ENCODE measurements around the gene TBK1. TPM values are rescaled to one million over a fixed set of nuclear protein-coding genes. Genes with fewer than 3 reads are reported as not detected.

Gene TBK1
- total and polyA plus RNA-seq, 2 of the 4 experiments (the other 2 are of a cell fraction): 9.9 to 11.6 TPM

GRCh38 chr12:64461634-64462414, 9.9 kb downstream of the TBK1 start:
- no peak overlapping the region; the same call in 1 of the 2 replicates for H2BK120ac ChIP-seq (ENCODE audit: low read depth, low read length)
- H3K23ac ChIP-seq (ENCODE audit: low read depth, low read length): peak overlapping the region; percentile 11; the same call in 1 of the 2 replicates
- in situ Hi-C loops (cut with MboI; ENCODE audit: low sequenced_read_pairs): no loop called here
- H3K79me1 ChIP-seq (ENCODE audit: low read depth in 1 of 2, low read length in 2 of 2): peaks cover 27 to 48% of the 10 kb centered on the region in 2 experiments
- no peak overlapping the region for H2AK9ac ChIP-seq (replicated peaks; ENCODE audit: low read depth, low read length, poor library complexity)
- DNase-seq (peak; percentile 78), ATAC-seq (ENCODE audit: low read depth) (peak; percentile 76)
- H3K36me3 ChIP-seq (ENCODE audit: control insufficient read depth, insufficient read depth, low read length): peaks cover 26% of the 10 kb centered on the region
- no peak overlapping the region for H2BK15ac ChIP-seq (ENCODE audit: low read depth, low read length)
- no peak overlapping the region for H2BK20ac ChIP-seq (ENCODE audit: low read depth, low read length)
- H4K20me1 ChIP-seq (ENCODE audit: insufficient read depth, low read length): peaks cover 15% of the 10 kb centered on the region; the same call in 1 of the 2 replicates
- peak overlapping the region; percentile 70 for H3K14ac ChIP-seq (replicated peaks; ENCODE audit: low read depth, low read length)
- H3K4me3 ChIP-seq (ENCODE audit: insufficient read depth, low read depth, low read length): no peak overlapping the region
- no peak overlapping the region for H3K27ac ChIP-seq (ENCODE audit: insufficient read depth, low read length)
- no peaks in the 10 kb centered on the region for H3K9me3 ChIP-seq (ENCODE audit: control insufficient read depth, insufficient read depth, low read length)
- no peaks in the 10 kb centered on the region for H3K27me3 ChIP-seq (ENCODE audit: control insufficient read depth, insufficient read depth, low read length)
- H2AFZ ChIP-seq (replicated peaks; ENCODE audit: low read length, poor library complexity): no peak overlapping the region
- H2AK5ac ChIP-seq (ENCODE audit: low read depth, low read length): no peak overlapping the region
- no peak overlapping the region for H4K8ac ChIP-seq (ENCODE audit: low read depth in 2 of 2, low read length in 2 of 2)
- WGBS, 2 experiments (ENCODE audit: extremely low coverage in 2 of 2, insufficient read length in 1 of 2): no CpG with 5 or more reads among the region's 2 CpGs
- H3K9ac ChIP-seq (ENCODE audit: low read depth, low read length): no peak overlapping the region
- peaks cover 8% of the 10 kb centered on the region; the same call in 1 of the 2 replicates for H3K9me1 ChIP-seq (ENCODE audit: insufficient read depth, low read length)
- H3K18ac ChIP-seq (ENCODE audit: low read depth, low read length): no peak overlapping the region
- H3K4me2 ChIP-seq (ENCODE audit: low read depth, low read length): peak overlapping the region; percentile 55; the same call in 1 of the 2 replicates
- POLR2A ChIA-PET (ENCODE audit: unreplicated experiment): no interaction called here
- no TSS peak for BruUV-seq (replicated peaks)
- H4K91ac ChIP-seq (ENCODE audit: insufficient read depth, low read depth, low read length): no peak overlapping the region
- intact Hi-C loops (cut with micrococcal nuclease): loop anchor here (5.0 kb wide), 1 partner anchor 85 kb away; no protein-coding TSS in a partner anchor
- no peak overlapping the region for H3K56ac ChIP-seq (ENCODE audit: extremely low read depth, insufficient read depth, low read length)
- H4K5ac ChIP-seq (ENCODE audit: low read depth, low read length): no peak overlapping the region
- no peak overlapping the region for H3K4ac ChIP-seq (ENCODE audit: low read depth, low read length)
- H2BK5ac ChIP-seq (ENCODE audit: low read depth, low read length, poor library complexity, severe bottlenecking): peak overlapping the region; percentile 21
- dilution Hi-C loops (cut with HindIII; ENCODE audit: low sequenced_read_pairs, unreplicated experiment): no loop called here
- CTCF ChIA-PET: no interaction called here
- peaks cover 17% of the 10 kb centered on the region for H3K4me1 ChIP-seq (ENCODE audit: control insufficient read depth, insufficient read depth, low read length)
- no peak for TF ChIP-seq MAZ (IDR thresholded peaks at IDR 0.05; ENCODE audit: borderline replicate concordance, low read depth, low read length)
- peak; percentile 89 for TF ChIP-seq FOS (IDR thresholded peaks at IDR 0.05; ENCODE audit: low read depth, low read length)
- no peak for TF ChIP-seq RCOR1 (IDR thresholded peaks at IDR 0.05; ENCODE audit: insufficient replicate concordance, low read length)
- no peak for TF ChIP-seq MAFK (IDR thresholded peaks at IDR 0.05; ENCODE audit: low read depth, low read length)
- TF ChIP-seq MXI1 (IDR thresholded peaks at IDR 0.05; ENCODE audit: borderline replicate concordance, low read depth, low read length): no peak
- TF ChIP-seq USF2 (IDR thresholded peaks at IDR 0.05; ENCODE audit: low read depth, low read length): no peak
- TF ChIP-seq RFX5 (IDR thresholded peaks at IDR 0.05; ENCODE audit: low read depth, low read length): no peak
- TF ChIP-seq CEBPB (IDR thresholded peaks at IDR 0.05; ENCODE audit: low read depth, low read length): peak; percentile 53; the same call in 1 of the 2 replicates
- TF ChIP-seq BHLHE40 (IDR thresholded peaks at IDR 0.05; ENCODE audit: low read depth, low read length): peak; percentile 45; the same call in 1 of the 2 replicates
- no peak for TF ChIP-seq RAD21 (IDR thresholded peaks at IDR 0.05; ENCODE audit: low read length)
- no peak for TF ChIP-seq ELK1 (IDR thresholded peaks at IDR 0.05; ENCODE audit: borderline replicate concordance, low read depth, low read length)
- TF ChIP-seq POLR2A (IDR thresholded peaks at IDR 0.05; ENCODE audit: low read depth, low read length): no peak
- no peak for TF ChIP-seq SMC3 (IDR thresholded peaks at IDR 0.05; ENCODE audit: low read depth, low read length)
- no peak for TF ChIP-seq CHD1 (IDR thresholded peaks at IDR 0.05; ENCODE audit: low read depth, low read length)
- no peak for TF ChIP-seq NFE2L2 (IDR thresholded peaks at IDR 0.05; ENCODE audit: low read depth, low read length)

All from IMR-90 (cell line).